ENCODE results near the gene ZYG11A.

GRCh38 chr1:52906135-52906603 lies 63.6 kb downstream of the ZYG11A start:
- no peak for TF ChIP-seq EZH2phosphoT487 (conservative IDR thresholded peaks at IDR 0.05; ENCODE audit: low read length)
- no peak for TF ChIP-seq CTCF (IDR thresholded peaks at IDR 0.05; ENCODE audit: insufficient read depth, low read length, poor library complexity, severe bottlenecking)

Measured in SU-DHL-6 (cell line).